Skeletal muscle cell (primary cell): ENCODE results near the gene MSX1.

Experiments used
- DNase-seq: peaks from one replicate; pipeline ENCODE4 v3.0.0-alpha.2; 2010; ENCODE audit warnings: low read depth
- H3K4me3 ChIP-seq: 2 replicates; pipeline ENCODE4 v1.5.1; 2011; ENCODE audit warnings: low read depth, mild to moderate bottlenecking, control low read depth, low read length, moderate library complexity

MSX1 gene

DNA sequence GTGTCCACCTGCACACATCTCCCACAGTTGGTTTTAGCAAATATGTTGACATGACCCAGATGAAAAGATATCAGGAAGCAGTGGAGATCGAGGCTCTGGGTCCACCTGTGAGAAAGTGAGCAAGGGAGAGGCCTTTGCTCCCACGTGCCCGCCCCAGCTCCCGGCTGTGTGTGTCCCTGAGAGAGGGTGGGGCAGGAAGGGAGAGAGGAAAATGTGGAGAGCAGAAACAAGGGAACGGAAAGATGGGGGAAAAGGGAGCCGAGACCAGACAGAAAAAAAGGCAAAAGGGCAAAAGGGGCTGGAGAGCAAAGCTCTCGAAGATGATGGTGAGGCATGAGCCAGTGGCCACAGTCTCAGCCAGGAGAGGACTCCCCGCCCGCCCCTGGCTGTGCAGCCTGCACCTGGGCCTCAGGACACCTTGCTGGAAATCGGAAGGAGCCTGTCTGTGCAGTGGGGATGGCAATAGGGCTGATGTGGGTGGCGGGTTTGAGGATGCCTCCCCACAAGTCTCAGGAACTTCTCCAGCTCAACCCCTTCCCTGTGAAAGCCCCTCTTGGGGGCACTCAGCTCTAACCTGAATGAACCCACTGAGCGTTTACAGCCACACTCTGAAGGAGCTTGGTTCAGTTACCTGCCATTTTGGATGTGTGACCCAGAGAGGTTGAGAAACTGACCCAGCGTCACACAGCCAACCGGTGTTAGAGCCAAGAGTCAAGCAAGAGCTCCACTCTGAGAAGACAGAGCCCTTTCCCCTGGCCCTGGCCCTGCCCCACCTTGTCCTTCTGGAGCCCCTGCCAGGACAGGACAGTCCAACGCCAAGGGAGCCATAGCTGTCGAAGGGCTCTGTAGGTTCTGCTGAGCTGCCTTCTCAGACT lies 20.3 kb upstream of the MSX1 start:
- DNase-seq, result no peak
- no peak overlapping the region for H3K4me3 ChIP-seq

- H3K4me3 ChIP-seq, result no peak overlapping the region
- DNase-seq, result no peak
Measured at GRCh38 chr4:4840351-4840750, 19.1 kb upstream of the MSX1 start.

DNA sequence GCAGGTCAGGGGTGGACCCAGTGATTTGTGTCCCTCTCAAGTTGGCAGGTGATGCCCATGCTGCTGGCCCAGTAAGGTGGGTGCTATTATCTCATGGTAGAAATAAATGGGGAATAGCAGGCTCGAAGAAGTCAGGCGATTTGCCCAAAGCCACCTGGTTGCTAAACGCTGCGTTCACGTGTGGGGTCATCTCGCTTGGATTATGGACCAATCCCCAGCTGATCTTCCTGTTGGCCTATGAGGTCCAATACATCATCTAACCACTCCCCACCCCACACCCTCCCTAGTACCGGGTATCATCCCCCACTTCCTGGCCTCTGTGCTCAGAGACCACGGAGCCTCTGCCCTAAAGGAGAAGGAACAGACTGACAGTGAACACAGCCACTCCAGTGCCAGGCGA lies 18.3 kb upstream of the MSX1 start:
- no peak for DNase-seq
- H3K4me3 ChIP-seq, result no peak overlapping the region

GRCh38 chr4:4842476-4843441 lies 16.7 kb upstream of the MSX1 start:
- no peak overlapping the region for H3K4me3 ChIP-seq
- DNase-seq, result no peak

DNA sequence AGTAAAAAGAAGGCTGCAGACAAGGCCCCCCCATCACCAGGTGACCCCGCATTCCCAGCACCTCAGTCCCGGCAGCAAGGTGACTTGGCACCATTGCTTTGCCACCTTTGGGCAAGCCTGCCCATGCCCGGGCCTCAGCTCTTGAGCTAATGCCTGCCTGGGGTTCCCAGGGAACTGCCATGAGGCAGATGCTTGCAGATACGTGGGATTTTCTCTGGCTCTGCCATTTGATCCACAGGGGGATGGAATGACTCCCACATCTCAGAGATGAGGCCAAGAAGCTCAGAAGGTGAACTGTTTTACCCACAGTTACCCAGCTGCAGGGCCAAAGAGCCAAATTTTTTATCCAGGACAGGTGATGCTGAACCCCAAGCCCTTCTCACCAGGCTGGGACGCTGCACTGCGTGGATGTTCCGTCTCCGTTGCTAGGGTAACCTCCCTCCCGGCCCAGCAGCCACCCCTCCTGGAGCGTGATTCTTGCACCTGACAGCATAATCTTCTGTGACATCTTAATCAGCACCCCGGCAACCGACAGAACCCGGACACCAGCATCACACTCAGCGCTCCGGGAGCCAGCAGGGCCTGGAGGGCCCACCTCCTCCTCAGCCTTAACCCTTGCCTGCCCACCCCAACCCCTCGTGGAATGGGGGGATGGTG lies 15.7 kb upstream of the MSX1 start:
- no peak overlapping the region for H3K4me3 ChIP-seq
- no peak for DNase-seq

GRCh38 chr4:4845027-4845426 lies 14.4 kb upstream of the MSX1 start:
- no peak for DNase-seq
- no peak overlapping the region for H3K4me3 ChIP-seq

DNA sequence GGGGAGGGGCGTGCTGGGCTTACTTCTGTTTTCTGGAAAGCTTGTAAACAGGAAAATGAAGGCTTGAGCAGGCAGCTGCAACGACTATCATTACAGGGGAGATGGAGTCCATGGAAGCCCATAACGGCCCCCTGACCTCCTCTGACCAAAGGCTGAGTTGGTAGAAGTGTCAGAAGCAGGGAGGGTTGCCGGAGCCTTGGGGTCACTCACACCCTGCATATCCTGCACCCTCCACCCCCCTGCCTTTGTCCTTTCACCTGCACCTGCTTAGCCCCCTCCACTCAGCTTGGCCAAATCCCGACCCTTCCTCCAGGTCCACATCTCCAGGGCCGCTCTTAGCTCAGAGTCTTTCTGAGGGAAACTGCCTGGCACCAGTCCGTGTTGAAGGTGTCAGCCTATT lies 12.5 kb upstream of the MSX1 start:
- no peak for DNase-seq
- H3K4me3 ChIP-seq, result no peak overlapping the region

DNA sequence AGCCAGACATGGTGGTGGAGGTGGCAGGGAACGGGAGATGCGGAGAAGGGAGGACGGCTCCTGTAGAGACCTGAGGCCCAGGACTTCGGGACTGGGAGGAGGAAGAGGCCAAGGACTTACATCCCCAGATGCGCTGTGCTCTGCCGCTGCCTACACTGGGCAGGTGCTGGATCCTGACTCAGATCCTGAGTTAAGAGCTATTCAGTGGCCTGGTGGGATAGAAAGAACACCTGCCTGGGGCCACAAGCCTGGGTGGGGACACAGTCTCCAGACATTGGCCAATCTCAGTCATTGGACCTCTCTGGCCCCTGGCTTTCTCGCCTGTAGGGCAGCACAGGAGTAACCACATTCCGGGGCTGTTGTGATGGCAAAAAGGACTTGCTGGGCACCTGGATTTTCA lies 10.9 kb upstream of the MSX1 start:
- H3K4me3 ChIP-seq, result no peak overlapping the region
- no peak for DNase-seq

DNA sequence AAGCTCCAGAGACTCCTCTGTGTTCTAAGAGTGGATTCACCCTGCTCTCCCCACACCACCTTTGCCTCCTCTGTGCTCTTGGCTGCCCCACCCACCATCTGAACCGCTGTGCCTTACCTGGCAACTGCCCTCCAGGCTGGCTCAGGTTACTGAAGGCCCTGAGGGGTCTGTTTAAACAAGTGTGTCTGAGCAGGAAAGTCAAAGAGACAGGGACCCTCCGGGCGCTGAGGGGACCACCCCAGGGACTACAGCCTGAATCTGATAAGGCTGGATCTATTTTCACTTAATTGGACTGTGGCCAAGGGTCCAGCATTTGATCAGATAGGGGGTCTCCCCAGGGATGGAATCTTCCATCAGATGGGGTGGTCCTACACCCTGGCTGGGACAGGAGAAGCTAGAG lies 10.4 kb upstream of the MSX1 start:
- DNase-seq, result no peak
- H3K4me3 ChIP-seq, result no peak overlapping the region

DNA sequence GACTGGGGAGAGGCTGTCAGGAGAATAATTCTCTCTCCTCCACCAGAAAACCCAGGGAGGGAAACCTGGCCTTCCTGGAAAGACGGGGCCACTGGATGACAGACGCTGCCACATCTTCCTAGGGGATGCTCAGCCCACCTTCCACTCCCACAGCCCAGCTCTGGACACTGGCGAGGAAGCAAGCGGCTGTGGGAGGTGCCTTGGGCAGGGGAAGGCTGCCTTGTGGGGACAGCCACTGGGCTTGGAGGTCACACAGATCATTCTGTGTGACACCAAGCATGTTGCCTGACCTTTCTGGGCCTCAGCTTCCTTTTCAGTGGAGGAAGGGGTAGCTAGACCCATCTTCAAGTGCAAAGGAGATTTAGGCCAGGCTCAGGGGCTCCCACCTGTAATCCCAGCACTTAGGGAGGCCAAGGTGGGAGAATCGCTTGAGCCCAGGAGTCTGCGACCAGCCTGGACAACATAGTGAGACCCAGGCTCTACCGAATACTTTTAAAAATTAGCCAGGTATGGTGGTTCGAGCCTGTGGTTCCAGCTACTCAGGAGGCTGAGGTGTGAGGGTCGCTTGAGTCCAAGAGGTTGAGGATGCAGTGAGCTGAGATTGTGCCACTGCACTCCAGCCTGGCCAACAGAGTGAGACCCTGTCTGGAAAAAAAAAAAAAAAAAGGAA lies 9.8 kb upstream of the MSX1 start:
- H3K4me3 ChIP-seq, result no peak overlapping the region
- no peak for DNase-seq

DNA sequence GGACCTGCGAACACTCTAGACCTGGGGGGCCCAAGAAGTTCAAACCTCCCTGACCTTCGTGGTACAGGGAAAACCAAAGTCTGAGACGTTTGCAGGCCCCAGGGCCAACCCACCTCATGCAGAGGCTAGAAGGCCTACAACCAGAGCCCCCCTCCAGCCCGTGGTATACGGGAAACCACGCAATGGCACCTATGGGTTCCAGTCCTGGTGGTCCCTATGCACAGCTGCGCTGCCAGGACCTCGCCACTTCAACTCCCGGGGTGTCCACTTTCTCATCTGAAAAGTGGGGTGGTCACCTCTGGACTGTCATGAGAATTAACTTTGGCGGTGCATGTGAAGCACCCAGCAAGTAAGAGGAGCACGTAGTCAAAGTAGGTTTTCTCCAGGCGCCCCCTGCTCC lies 8.4 kb upstream of the MSX1 start:
- DNase-seq, result no peak
- H3K4me3 ChIP-seq, result no peak overlapping the region

- no peak overlapping the region for H3K4me3 ChIP-seq
- DNase-seq, result no peak
Measured at GRCh38 chr4:4851906-4852305, 7.6 kb upstream of the MSX1 start.

DNA sequence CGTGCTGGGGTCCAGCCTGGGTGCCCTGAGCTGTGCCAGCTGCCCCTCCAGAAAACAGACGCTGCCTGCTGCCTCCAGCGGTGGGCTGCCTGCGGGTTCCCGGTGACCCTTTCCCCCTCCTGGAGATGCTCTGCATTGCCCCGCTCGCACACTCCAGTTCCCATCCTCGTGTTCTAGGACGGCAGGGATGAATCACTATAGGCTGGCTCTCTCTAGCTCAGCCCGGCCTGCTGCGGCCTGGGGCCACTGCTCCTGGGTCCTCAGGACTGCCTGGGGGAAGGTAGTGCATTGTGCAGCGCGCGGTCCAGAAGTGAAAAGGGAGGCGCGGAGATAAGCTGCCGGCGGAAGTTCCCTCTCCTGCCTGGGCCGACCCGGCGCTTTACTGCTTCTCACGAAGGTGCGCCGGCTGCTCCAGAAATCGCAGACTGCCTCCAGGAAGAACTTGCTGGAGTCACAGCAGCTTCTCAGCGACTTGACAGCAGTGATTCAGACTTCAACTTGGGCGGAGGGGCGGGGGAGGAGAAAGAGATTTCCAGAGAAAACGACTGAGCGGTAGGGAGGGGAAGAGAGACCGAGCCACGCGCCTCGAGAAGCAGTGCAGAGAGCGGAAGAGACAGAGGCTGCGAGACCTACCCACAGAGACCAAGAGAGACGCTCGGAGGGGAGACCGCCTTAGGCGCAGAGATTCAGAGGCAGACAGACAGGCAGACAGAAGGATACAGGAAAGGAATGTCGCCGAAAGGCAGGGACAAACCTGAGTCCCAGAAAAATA lies 6.7 kb upstream of the MSX1 start:
- H3K4me3 ChIP-seq, result peak overlapping the region; percentile 32
- DNase-seq, result peak; percentile 21

DNA sequence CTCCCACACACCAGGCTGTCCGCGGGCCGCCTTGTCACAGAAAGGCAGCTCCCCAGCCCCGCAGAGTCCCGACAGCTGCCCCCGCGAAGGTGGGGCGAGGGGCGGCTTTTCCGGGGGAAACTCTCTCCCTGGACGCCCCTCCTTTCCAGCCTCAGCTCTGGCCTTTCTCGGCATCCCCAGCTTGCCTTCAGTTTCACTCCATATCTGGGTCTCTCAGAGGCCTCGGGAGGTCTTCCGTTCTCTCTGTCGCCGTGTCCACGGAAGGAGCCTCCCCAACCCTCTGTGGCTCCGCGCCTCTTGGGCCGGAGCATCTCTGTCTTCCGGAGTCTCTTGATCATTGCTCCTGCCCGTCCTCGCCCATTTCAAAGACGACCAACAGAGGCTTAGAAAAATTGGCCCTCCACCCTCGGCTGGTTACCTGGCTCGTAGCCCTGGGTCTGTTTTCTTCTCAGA lies 6.1 kb upstream of the MSX1 start:
- H3K4me3 ChIP-seq, result peak overlapping the region; percentile 32
- DNase-seq, result no peak

DNA sequence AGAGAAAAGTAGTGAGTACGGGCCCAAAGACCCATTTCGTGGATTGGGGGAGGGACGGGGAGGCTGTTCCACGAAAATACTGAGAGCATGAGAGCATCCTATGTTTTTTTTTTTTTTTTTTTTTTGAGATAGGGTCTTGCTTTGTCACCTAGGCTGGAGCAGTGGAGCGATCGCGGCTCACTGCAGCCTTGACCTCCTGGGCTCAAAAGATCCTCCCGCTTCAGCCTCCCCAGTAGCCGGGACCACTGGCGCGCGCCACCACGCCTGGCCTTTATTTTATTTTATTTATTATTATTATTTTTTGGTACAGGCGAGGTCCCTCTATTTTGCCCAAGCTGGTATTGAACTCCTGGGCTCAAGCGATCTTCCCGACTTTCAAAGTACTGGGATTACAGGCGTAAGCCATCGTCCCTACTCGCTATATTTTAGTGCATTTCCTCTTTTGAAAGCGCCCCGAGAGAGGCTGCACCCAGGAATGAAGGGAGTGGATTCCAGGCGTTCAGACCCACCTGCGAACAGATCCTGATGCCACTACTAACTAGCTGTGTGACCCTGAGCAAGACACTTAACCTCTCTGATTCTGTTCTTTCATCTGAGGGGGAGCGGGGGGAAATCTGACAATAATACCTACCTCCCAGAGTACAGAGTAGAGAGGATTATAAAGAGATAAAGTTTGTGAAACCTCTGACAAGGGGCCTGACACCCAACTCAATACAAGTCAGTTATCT lies 5.4 kb upstream of the MSX1 start:
- no peak for DNase-seq

GRCh38 chr4:4854649-4855295 lies 4.7 kb upstream of the MSX1 start:
- no peak overlapping the region for H3K4me3 ChIP-seq
- no peak for DNase-seq

More for the DNA sequence above, 5.4 kb upstream of the MSX1 start:
- H3K4me3 ChIP-seq, result no peak overlapping the region

- no peak overlapping the region for H3K4me3 ChIP-seq
- no peak for DNase-seq
Measured at GRCh38 chr4:4855301-4856070, 4.0 kb upstream of the MSX1 start.
